ENCODE results near the gene RASGRF2. TPM values are rescaled to one million over a fixed set of nuclear protein-coding genes. Genes with fewer than 3 reads are reported as not detected.

RASGRF2 gene
- total and polyA plus RNA-seq, 2 of the 8 experiments (the other 6 are each of a cell fraction or from before 2014, with no cell fraction given): 2.6 to 29.5 TPM

DNA sequence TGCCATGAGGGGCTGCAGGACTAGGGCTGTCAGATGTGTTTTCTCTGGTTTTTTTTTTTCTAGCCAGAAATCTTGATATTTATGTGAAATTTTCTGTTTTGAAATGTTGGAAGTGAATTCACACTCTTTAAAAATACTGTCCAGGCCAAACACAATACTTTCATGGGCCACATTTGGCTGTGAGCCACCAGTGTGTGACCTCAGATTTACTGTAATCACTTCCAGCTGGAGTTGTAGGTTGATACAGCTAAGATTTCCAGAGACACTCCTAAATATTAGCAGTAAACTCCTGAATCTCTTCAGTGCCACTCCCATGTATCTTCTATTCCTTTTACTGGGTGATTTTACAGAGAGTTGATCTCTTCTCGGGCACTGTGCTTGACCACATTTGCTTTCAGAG, 180.8 kb downstream of the RASGRF2 start:
- FAIRE-seq (no peak), DNase-seq (ENCODE audit: low read depth in 1 of 2, low spot score in 2 of 2) (no peak)
- no peaks in the 10 kb centered on the region for H3K79me2 ChIP-seq (ENCODE audit: control insufficient read depth in 1 of 2, insufficient read depth in 2 of 2, low read length in 2 of 2)
- no peak overlapping the region for H3K23ac ChIP-seq (ENCODE audit: insufficient read length)
- CTCF ChIA-PET (ENCODE audit: partially characterized antibody): interaction anchor here (0.6 to 0.7 kb wide), 2 partner anchors 117 to 199 kb away, joined by 3 read pairs; no protein-coding TSS in a partner anchor
- no peak overlapping the region for H2AFZ ChIP-seq (ENCODE audit: low read length)
- H3K23me2 ChIP-seq (ENCODE audit: low read depth, low read length): no peaks in the 10 kb centered on the region; the same call in 1 of the 2 replicates
- no peak overlapping the region for H3K4me3 ChIP-seq (ENCODE audit: extremely low read depth in 1 of 4, insufficient read depth in 2 of 4, low read depth in 3 of 4, low read length in 4 of 4)
- no peak overlapping the region for H3K4ac ChIP-seq (replicated peaks; ENCODE audit: insufficient read length, low read depth, low read length)
- no peak overlapping the region for H4K5ac ChIP-seq (ENCODE audit: insufficient read length, low read depth, low read length)
- H3K14ac ChIP-seq (ENCODE audit: insufficient read length): no peak overlapping the region
- H2BK12ac ChIP-seq (ENCODE audit: low read depth, low read length): no peak overlapping the region
- no peak overlapping the region for H2BK120ac ChIP-seq (replicated peaks; ENCODE audit: low read depth, low read length)
- no peak overlapping the region for H2BK15ac ChIP-seq (ENCODE audit: low read length)
- no peaks in the 10 kb centered on the region for H4K20me1 ChIP-seq (replicated peaks in 1 of 2; ENCODE audit: control insufficient read depth in 1 of 2, insufficient read depth in 2 of 2, low read length in 2 of 2)
- H2BK5ac ChIP-seq (ENCODE audit: low read depth, low read length): no peak overlapping the region
- POLR2A ChIA-PET (ENCODE audit: partially characterized antibody): no interaction called here
- H3K4me2 ChIP-seq (ENCODE audit: insufficient read depth in 1 of 2, low read depth in 2 of 2, low read length in 2 of 2): no peak overlapping the region
- H3K27me3 ChIP-seq (replicated peaks in 1 of 4; ENCODE audit: control insufficient read depth in 3 of 4, extremely low read depth in 1 of 4, insufficient read depth in 3 of 4, low read length in 3 of 4): no peaks in the 10 kb centered on the region
- no peaks in the 10 kb centered on the region for H3K79me1 ChIP-seq (ENCODE audit: low read depth, low read length)
- H3K36me3 ChIP-seq (ENCODE audit: control insufficient read depth in 2 of 4, insufficient read depth in 4 of 4, low read length in 3 of 4): no peaks in the 10 kb centered on the region
- H2AK5ac ChIP-seq (ENCODE audit: low read depth, low read length): no peak overlapping the region
- no peaks in the 10 kb centered on the region for H3K4me1 ChIP-seq (replicated peaks in 1 of 4; ENCODE audit: control insufficient read depth in 3 of 4, insufficient read depth in 4 of 4, low read length in 3 of 4)
- no peak overlapping the region for H3K27ac ChIP-seq (ENCODE audit: low read depth, low read length)
- 92% methylated on average over 1 of the region's 1 CpG; no CpG with 5 or more reads in 1 of the 2 experiments for WGBS, 2 experiments (ENCODE audit: extremely low coverage in 1 of 2, insufficient coverage in 1 of 2, insufficient read length in 1 of 2, insufficient replicate concordance in 2 of 2, low coverage in 1 of 2, low lambda C conversion rate in 2 of 2, missing lambda C conversion rate in 1 of 2)
- H3K56ac ChIP-seq (replicated peaks; ENCODE audit: insufficient read length, low read depth, low read length): no peak overlapping the region
- no peak overlapping the region; the same call in 1 of the 2 replicates for H4K8ac ChIP-seq (ENCODE audit: extremely low read depth, insufficient read depth, low read length)
- H4K91ac ChIP-seq (replicated peaks; ENCODE audit: insufficient read length, low read length): no peak overlapping the region
- H3K9ac ChIP-seq (replicated peaks in 1 of 4; ENCODE audit: extremely low read depth in 1 of 4, low read depth in 3 of 4, low read length in 3 of 4): no peak overlapping the region
- no peaks in the 10 kb centered on the region for H3K9me3 ChIP-seq (ENCODE audit: insufficient read depth in 2 of 2, low read depth in 1 of 2, low read length in 1 of 2)
- no peak overlapping the region for H3K18ac ChIP-seq (ENCODE audit: extremely low read depth, low read length)
- no peak for TF ChIP-seq GABPA (IDR thresholded peaks at IDR 0.05; ENCODE audit: borderline replicate concordance, insufficient read depth, low read length)
- TF ChIP-seq CBX5 (IDR thresholded peaks at IDR 0.05; ENCODE audit: low read depth, low read length): no peak
- TF ChIP-seq SUZ12 (IDR thresholded peaks at IDR 0.05; ENCODE audit: low read length): no peak
- no peak overlapping the region for H2BK20ac ChIP-seq (ENCODE audit: low read length)

Data from H1 (cell line).